Neural cell (in vitro differentiated cells): ENCODE measurements around the gene CWC25. TPM values are rescaled to one million over a fixed set of nuclear protein-coding genes. Genes with fewer than 3 reads are reported as not detected.

Source experiments
- H2AFZ ChIP-seq: fragments of 200-600, 300-800 bp; sonication (generic), shearing (Covaris generic); 2 replicates; pipeline ENCODE4 v1.6.0; 2014; ENCODE audit warnings: low read depth, mild to moderate bottlenecking, antibody characterized with exemption, low read length, moderate library complexity
- H3F3A ChIP-seq: fragments of 200-600 bp; shearing (Covaris generic); 2 replicates; pipeline ENCODE4 v1.6.1; 2016; ENCODE audit warnings: mild to moderate bottlenecking, moderate library complexity, mixed read lengths, antibody characterized with exemption, low read length; ENCODE audit not compliant: insufficient read depth, poor library complexity, severe bottlenecking
- H3K27ac ChIP-seq: fragments of 200-600, 300-800 bp; sonication (generic), shearing (Covaris generic); 2 replicates; pipeline ENCODE4 v1.5.1; 2014; ENCODE audit warnings: mild to moderate bottlenecking, low read length, moderate library complexity
- H3K27me3 ChIP-seq: fragments of 300-800, 200-600 bp; sonication (generic), shearing (Covaris generic); 2 replicates; pipeline ENCODE4 v1.6.0; 2014; ENCODE audit warnings: mild to moderate bottlenecking, low read depth, low read length, moderate library complexity; ENCODE audit not compliant: insufficient read depth
- H3K36me3 ChIP-seq: fragments of 300-800, 200-600 bp; sonication (generic), shearing (Covaris generic); 2 replicates; pipeline ENCODE4 v1.5.1; 2014; ENCODE audit warnings: mild to moderate bottlenecking, antibody characterized with exemption, low read length, moderate library complexity; ENCODE audit not compliant: insufficient read depth
- H3K4me2 ChIP-seq: fragments of 300-800, 200-600 bp; sonication (generic), shearing (Covaris generic); 2 replicates; pipeline ENCODE4 v1.6.0; 2014; ENCODE audit warnings: mild to moderate bottlenecking, low read length
- H3K4me3 ChIP-seq: fragments of 300-800, 200-600 bp; sonication (generic), shearing (Covaris generic); 2 replicates; pipeline ENCODE4 v1.5.1; 2014; ENCODE audit warnings: mild to moderate bottlenecking, low read length, moderate library complexity
- H3K79me2 ChIP-seq: fragments of 200-600 bp; shearing (Covaris generic); replicated peaks from 2 replicates; pipeline ENCODE4 v1.6.0; 2014; ENCODE audit warnings: mild to moderate bottlenecking, low read length, moderate library complexity; ENCODE audit not compliant: insufficient read depth
- H3K9ac ChIP-seq: fragments of 300-800, 200-600 bp; sonication (generic), shearing (Covaris generic); 2 replicates; pipeline ENCODE4 v1.6.1; 2016; ENCODE audit warnings: mild to moderate bottlenecking, low read length, mixed read lengths
- H3K9me2 ChIP-seq: fragments of 200-600 bp; shearing (Covaris generic); 2 replicates; pipeline ENCODE4 v1.6.1; 2016; ENCODE audit warnings: mild to moderate bottlenecking, low read length, mixed read lengths; ENCODE audit not compliant: insufficient read depth
- H3K9me3 ChIP-seq: fragments of 200-600, 300-800 bp; sonication (generic), shearing (Covaris generic); 2 replicates; pipeline ENCODE4 v1.6.1; 2016; ENCODE audit warnings: mild to moderate bottlenecking, mixed run types, low read length, moderate library complexity, mixed read lengths
- H4K20me1 ChIP-seq: fragments of 200-600 bp; shearing (Covaris generic); 2 replicates; pipeline ENCODE4 v1.6.1; 2016; ENCODE audit warnings: mild to moderate bottlenecking, mixed run types; ENCODE audit not compliant: insufficient read depth
- CTCF ChIP-seq: fragments of 450-650 bp; IDR thresholded peaks from 2 replicates; pipeline ENCODE4 v1.5.1; 2014; ENCODE audit warnings: antibody characterized with exemption, mild to moderate bottlenecking, moderate library complexity; ENCODE audit not compliant: poor library complexity, severe bottlenecking
- EZH2 ChIP-seq: fragments of 200-600, 300-800 bp; shearing (Covaris generic), sonication (generic); IDR thresholded peaks from 2 replicates; pipeline ENCODE4 v1.6.1; 2014; ENCODE audit warnings: antibody characterized with exemption, low read length, borderline replicate concordance, mild to moderate bottlenecking; ENCODE audit not compliant: insufficient read depth, poor library complexity, severe bottlenecking
- MXI1 ChIP-seq: fragments of 450-650 bp; conservative IDR thresholded peaks from 2 replicates; pipeline ENCODE4 v1.6.1; 2014; ENCODE audit warnings: antibody characterized with exemption, mild to moderate bottlenecking; ENCODE audit not compliant: poor library complexity, severe bottlenecking
- POLR2AphosphoS5 ChIP-seq: IDR thresholded peaks from 2 replicates; pipeline ENCODE4 v1.6.1; 2012
- RAD21 ChIP-seq: fragments of 450-650 bp; conservative IDR thresholded peaks from 2 replicates; pipeline ENCODE4 v1.6.1; 2014; ENCODE audit warnings: antibody characterized with exemption, mild to moderate bottlenecking, moderate library complexity
- SMC3 ChIP-seq: fragments of 450-650 bp; conservative IDR thresholded peaks from 2 replicates; pipeline ENCODE4 v1.6.1; 2014; ENCODE audit warnings: antibody characterized with exemption, mild to moderate bottlenecking, moderate library complexity; ENCODE audit not compliant: poor library complexity
- TAF1 ChIP-seq: IDR thresholded peaks from 2 replicates; pipeline ENCODE4 v1.6.1; 2012; ENCODE audit warnings: low read depth
- polyA plus RNA-seq: library from polyadenylated mRNA; depleted of rRNA; stranded (reverse); fragments of >200 nt; gene quantifications from 2 replicates; pipeline ENCODE4 v1.2.3, GENCODE V29; 2014
- TF ChIP-seq, protein P1 (sequence below): IDR thresholded peaks from 2 replicates; pipeline ENCODE4 v1.6.1; 2012; ENCODE audit warnings: borderline replicate concordance

Gene CWC25
- polyA plus RNA-seq, 1 donor from 2014 or later = 15.4 TPM

DNA sequence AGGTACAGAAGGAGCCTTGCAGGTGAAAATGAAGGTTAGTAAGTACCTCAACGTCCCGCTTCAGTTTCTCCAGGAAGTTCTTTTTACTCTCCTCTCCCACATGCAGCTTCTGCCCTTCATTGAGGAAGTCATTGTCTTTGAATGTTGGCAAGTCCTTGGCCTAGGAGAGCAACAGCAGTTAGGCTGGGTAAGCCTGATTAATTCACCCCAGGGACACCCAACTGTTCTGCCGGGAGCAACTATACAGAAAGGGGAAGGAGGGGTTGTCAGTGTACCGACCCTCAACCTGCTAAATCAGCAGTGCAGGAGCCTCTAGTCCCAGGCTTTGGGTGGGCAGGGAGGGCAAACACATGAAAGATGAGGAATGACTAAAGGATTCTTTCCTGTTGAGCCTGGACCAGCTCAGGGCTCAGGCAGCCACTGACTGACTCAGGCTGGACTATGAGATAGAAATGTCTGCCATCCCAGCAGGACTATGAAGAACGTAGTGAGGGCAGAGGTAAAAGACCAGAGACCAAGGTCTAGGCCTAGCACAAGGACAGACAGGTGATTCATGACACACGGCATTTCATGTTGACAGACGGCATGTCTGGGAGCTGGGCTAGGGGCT lies 47.4 kb downstream of the CWC25 start:
- TF ChIP-seq, protein P1, sequence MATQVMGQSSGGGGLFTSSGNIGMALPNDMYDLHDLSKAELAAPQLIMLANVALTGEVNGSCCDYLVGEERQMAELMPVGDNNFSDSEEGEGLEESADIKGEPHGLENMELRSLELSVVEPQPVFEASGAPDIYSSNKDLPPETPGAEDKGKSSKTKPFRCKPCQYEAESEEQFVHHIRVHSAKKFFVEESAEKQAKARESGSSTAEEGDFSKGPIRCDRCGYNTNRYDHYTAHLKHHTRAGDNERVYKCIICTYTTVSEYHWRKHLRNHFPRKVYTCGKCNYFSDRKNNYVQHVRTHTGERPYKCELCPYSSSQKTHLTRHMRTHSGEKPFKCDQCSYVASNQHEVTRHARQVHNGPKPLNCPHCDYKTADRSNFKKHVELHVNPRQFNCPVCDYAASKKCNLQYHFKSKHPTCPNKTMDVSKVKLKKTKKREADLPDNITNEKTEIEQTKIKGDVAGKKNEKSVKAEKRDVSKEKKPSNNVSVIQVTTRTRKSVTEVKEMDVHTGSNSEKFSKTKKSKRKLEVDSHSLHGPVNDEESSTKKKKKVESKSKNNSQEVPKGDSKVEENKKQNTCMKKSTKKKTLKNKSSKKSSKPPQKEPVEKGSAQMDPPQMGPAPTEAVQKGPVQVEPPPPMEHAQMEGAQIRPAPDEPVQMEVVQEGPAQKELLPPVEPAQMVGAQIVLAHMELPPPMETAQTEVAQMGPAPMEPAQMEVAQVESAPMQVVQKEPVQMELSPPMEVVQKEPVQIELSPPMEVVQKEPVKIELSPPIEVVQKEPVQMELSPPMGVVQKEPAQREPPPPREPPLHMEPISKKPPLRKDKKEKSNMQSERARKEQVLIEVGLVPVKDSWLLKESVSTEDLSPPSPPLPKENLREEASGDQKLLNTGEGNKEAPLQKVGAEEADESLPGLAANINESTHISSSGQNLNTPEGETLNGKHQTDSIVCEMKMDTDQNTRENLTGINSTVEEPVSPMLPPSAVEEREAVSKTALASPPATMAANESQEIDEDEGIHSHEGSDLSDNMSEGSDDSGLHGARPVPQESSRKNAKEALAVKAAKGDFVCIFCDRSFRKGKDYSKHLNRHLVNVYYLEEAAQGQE = no peak
- TF ChIP-seq CTCF = no peak
- no peak for TF ChIP-seq POLR2AphosphoS5
- TF ChIP-seq SMC3 = no peak
- TF ChIP-seq RAD21 = no peak
- no peaks in the 10 kb centered on the region for H3F3A ChIP-seq

DNA sequence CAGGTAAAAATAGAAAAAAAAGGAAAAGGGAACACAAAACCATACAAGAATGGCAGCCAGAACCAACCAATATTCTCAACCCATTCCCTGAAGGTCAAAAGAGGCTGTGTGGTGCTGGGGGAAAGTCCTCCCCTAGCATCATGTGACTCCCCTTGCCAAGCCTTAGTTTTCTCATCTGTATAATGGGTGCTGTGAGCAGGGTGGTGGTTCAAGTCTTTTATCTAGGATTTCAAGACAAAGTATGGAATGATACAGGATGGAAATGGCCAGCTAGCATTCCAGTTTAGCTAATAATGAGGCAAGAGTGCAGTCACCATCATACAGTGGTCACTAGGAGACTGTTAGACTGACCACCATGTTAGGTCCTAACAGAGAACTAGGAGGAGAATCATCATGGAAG lies 51.9 kb downstream of the CWC25 start:
- H3K9me3 ChIP-seq = no peaks in the 10 kb centered on the region
- H3K79me2 ChIP-seq = no peaks in the 10 kb centered on the region
- TF ChIP-seq TAF1 (no peak), RAD21 (no peak)
- H3K27me3 ChIP-seq = no peaks in the 10 kb centered on the region
- no peaks in the 10 kb centered on the region for H3K9me2 ChIP-seq
- H3K27ac ChIP-seq = no peak overlapping the region
- no peaks in the 10 kb centered on the region for H3F3A ChIP-seq
- no peak overlapping the region for H2AFZ ChIP-seq
- H4K20me1 ChIP-seq = no peaks in the 10 kb centered on the region
- H3K9ac ChIP-seq = no peak overlapping the region
- H3K4me3 ChIP-seq = no peak overlapping the region
- no peak overlapping the region for H3K4me2 ChIP-seq
- peaks cover 13% of the 10 kb centered on the region for H3K36me3 ChIP-seq

More for the DNA sequence above, 47.4 kb downstream of the CWC25 start:
- Histone ChIP-seq H3K36me3 (peaks cover 13% of the 10 kb centered on the region), H3K4me2 (no peak overlapping the region), H3K27me3 (no peaks in the 10 kb centered on the region), H3K9ac (no peak overlapping the region), H3K79me2 (no peaks in the 10 kb centered on the region), H3K9me2 (no peaks in the 10 kb centered on the region), H3K27ac (no peak overlapping the region), H2AFZ (no peak overlapping the region), H4K20me1 (no peaks in the 10 kb centered on the region), H3K4me3 (no peak overlapping the region), H3K9me3 (no peaks in the 10 kb centered on the region)

GRCh38 chr17:38768417-38768816 lies 56.7 kb downstream of the CWC25 start:
- Histone ChIP-seq H3K27me3 (no peaks in the 10 kb centered on the region), H3K4me2 (no peak overlapping the region), H3K27ac (no peak overlapping the region), H3K9ac (no peak overlapping the region), H4K20me1 (no peaks in the 10 kb centered on the region), H3K79me2 (no peaks in the 10 kb centered on the region), H3K9me2 (no peaks in the 10 kb centered on the region), H2AFZ (no peak overlapping the region), H3K9me3 (no peaks in the 10 kb centered on the region), H3K4me3 (no peak overlapping the region), H3K36me3 (peaks cover 13% of the 10 kb centered on the region), H3F3A (no peaks in the 10 kb centered on the region)
- TF ChIP-seq MXI1 (no peak), RAD21 (no peak), POLR2AphosphoS5 (no peak), EZH2 (no peak), TAF1 (no peak)
